ENCODE results near the gene EXOSC3.

GRCh38 chr9:37732952-37733351 lies 51.9 kb downstream of the EXOSC3 start:
- no peak for TF ChIP-seq CTCF (IDR thresholded peaks at IDR 0.05)
- TF ChIP-seq EZH2 (IDR thresholded peaks at IDR 0.05): no peak

Measured in neural progenitor cell (in vitro differentiated cells).